GM23338 (cell line): ENCODE data around the gene HERC4.

Experiments
- CREB1 ChIP-seq: fragments of 250-450 bp; sonication (Bioruptor Pico); IDR thresholded peaks from 2 replicates; pipeline ENCODE4 v1.5.0; 2020; ENCODE audit warnings: low read depth, mild to moderate bottlenecking, moderate library complexity
- EZH2 ChIP-seq: fragments of 200-600 bp; sonication (generic); IDR thresholded peaks from one replicate; pipeline ENCODE4 v1.8.0; 2017; ENCODE audit warnings: antibody characterized with exemption, mild to moderate bottlenecking, low read depth; ENCODE audit not compliant: unreplicated experiment
- JUNB ChIP-seq: IDR thresholded peaks from one replicate; pipeline ENCODE4 v1.6.1; 2016; ENCODE audit warnings: antibody characterized with exemption; ENCODE audit not compliant: unreplicated experiment
- POLR2AphosphoS5 ChIP-seq: IDR thresholded peaks from 2 replicates; pipeline ENCODE4 v1.6.1; 2016; ENCODE audit warnings: antibody characterized with exemption, low read depth
- TF ChIP-seq, protein P1 (sequence below), 2 experiments: fragments of 200-600 bp in 1 of 2; sonication (generic) in 1 of 2; conservative IDR thresholded peaks; 2 replicates each; pipeline versions ENCODE4 v1.5.1 to v1.6.1; 2016 to 2017; ENCODE audit warnings: antibody characterized with exemption in 2 of 2, low read depth in 2 of 2, mild to moderate bottlenecking in 2 of 2, moderate library complexity in 1 of 2
- TF ChIP-seq, protein P2 (sequence below): IDR thresholded peaks from one replicate; pipeline ENCODE4 v1.6.1; 2018; ENCODE audit warnings: antibody characterized with exemption; ENCODE audit not compliant: unreplicated experiment

DNA sequence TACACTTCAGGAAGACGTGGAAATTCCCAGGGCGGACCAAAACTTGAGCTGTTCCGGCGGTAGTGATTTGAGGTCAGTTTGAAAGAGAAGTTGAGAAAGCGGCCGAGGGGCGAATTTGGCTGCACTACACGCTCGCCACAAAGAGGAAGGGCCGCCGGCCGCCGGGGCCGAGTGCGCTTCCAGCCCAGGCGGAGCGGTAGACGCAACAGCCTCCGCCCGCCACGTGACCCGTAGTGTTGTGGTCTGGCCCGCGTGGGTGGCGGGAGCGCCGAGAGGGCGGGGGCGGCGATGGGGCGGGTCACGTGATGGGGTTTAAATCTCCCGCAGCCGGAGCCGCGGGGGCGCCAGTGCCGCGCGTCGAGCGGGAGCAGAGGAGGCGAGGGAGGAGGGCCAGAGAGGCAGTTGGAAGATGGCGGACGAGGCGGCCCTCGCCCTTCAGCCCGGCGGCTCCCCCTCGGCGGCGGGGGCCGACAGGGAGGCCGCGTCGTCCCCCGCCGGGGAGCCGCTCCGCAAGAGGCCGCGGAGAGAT is 190.7 kb downstream of the HERC4 start, which contains the start of gene SIRT1:
- no peak for TF ChIP-seq JUNB
- TF ChIP-seq CREB1 (CRISPR knock-in tag), result peak; percentile 67
- TF ChIP-seq, protein P1, sequence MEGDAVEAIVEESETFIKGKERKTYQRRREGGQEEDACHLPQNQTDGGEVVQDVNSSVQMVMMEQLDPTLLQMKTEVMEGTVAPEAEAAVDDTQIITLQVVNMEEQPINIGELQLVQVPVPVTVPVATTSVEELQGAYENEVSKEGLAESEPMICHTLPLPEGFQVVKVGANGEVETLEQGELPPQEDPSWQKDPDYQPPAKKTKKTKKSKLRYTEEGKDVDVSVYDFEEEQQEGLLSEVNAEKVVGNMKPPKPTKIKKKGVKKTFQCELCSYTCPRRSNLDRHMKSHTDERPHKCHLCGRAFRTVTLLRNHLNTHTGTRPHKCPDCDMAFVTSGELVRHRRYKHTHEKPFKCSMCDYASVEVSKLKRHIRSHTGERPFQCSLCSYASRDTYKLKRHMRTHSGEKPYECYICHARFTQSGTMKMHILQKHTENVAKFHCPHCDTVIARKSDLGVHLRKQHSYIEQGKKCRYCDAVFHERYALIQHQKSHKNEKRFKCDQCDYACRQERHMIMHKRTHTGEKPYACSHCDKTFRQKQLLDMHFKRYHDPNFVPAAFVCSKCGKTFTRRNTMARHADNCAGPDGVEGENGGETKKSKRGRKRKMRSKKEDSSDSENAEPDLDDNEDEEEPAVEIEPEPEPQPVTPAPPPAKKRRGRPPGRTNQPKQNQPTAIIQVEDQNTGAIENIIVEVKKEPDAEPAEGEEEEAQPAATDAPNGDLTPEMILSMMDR (conservative IDR thresholded peaks at IDR 0.05; ENCODE audit: low read depth in 2 of 2), result peak in 1 of 2 experiments; percentile 20; a peak in 1 of 4 replicates
- TF ChIP-seq EZH2, result no peak
- TF ChIP-seq, protein P2, sequence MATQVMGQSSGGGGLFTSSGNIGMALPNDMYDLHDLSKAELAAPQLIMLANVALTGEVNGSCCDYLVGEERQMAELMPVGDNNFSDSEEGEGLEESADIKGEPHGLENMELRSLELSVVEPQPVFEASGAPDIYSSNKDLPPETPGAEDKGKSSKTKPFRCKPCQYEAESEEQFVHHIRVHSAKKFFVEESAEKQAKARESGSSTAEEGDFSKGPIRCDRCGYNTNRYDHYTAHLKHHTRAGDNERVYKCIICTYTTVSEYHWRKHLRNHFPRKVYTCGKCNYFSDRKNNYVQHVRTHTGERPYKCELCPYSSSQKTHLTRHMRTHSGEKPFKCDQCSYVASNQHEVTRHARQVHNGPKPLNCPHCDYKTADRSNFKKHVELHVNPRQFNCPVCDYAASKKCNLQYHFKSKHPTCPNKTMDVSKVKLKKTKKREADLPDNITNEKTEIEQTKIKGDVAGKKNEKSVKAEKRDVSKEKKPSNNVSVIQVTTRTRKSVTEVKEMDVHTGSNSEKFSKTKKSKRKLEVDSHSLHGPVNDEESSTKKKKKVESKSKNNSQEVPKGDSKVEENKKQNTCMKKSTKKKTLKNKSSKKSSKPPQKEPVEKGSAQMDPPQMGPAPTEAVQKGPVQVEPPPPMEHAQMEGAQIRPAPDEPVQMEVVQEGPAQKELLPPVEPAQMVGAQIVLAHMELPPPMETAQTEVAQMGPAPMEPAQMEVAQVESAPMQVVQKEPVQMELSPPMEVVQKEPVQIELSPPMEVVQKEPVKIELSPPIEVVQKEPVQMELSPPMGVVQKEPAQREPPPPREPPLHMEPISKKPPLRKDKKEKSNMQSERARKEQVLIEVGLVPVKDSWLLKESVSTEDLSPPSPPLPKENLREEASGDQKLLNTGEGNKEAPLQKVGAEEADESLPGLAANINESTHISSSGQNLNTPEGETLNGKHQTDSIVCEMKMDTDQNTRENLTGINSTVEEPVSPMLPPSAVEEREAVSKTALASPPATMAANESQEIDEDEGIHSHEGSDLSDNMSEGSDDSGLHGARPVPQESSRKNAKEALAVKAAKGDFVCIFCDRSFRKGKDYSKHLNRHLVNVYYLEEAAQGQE, result peak; percentile 16
- TF ChIP-seq POLR2AphosphoS5, result peak; percentile 92
